OCI-LY7 (cell line): ENCODE data around the gene LYRM4.

Experiments
- EZH2phosphoT487 ChIP-seq: fragments of 200-600 bp; sonication (generic); IDR thresholded peaks from 2 replicates; pipeline ENCODE4 v1.6.1; 2018; ENCODE audit warnings: low read depth, borderline replicate concordance, mild to moderate bottlenecking, mixed run types, antibody characterized with exemption, low read length, moderate library complexity, mixed read lengths
- TF ChIP-seq, protein P1 (sequence below): fragments of 200-600 bp; sonication (generic); conservative IDR thresholded peaks from 2 replicates; pipeline ENCODE4 v1.5.1; 2014; ENCODE audit warnings: mild to moderate bottlenecking, antibody characterized with exemption, low read length, moderate library complexity, mixed read lengths

DNA sequence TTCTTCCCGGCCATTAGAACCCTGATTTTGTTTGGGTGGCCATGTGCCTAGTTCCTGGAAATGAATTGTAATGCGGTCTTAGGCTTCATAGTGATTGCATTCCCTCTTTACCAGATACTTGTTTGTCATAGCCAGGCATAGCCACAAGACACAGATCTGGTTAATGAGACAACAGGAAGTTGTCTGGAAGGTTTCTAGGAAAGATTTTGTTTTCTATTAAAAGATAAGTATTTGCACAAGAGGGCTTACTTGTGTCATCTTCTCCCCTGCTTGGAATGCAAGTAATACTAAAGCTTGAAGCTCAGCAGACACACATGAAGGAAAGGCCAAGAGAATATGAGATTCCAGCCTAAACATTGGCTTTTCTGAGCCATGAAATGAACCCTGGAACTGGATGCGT is 13.5 kb upstream of the LYRM4 start:
- TF ChIP-seq EZH2phosphoT487, result no peak
- TF ChIP-seq, protein P1, sequence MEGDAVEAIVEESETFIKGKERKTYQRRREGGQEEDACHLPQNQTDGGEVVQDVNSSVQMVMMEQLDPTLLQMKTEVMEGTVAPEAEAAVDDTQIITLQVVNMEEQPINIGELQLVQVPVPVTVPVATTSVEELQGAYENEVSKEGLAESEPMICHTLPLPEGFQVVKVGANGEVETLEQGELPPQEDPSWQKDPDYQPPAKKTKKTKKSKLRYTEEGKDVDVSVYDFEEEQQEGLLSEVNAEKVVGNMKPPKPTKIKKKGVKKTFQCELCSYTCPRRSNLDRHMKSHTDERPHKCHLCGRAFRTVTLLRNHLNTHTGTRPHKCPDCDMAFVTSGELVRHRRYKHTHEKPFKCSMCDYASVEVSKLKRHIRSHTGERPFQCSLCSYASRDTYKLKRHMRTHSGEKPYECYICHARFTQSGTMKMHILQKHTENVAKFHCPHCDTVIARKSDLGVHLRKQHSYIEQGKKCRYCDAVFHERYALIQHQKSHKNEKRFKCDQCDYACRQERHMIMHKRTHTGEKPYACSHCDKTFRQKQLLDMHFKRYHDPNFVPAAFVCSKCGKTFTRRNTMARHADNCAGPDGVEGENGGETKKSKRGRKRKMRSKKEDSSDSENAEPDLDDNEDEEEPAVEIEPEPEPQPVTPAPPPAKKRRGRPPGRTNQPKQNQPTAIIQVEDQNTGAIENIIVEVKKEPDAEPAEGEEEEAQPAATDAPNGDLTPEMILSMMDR, result no peak
